Activated naive CD4-positive, alpha-beta T cell (primary cell): ENCODE results near the gene MVB12B.
"Not testable (repeated sequence)": the region's sequence is repeated elsewhere in the genome, so short reads cannot be mapped to it uniquely, and the experiment has no call there.

Experiments used
- DNase-seq, 4 experiments: peaks; one replicate each; lab custom pipeline; 2025; lab: John Stamatoyannopoulos, UW

The MVB12B gene

GRCh38 chr9:126538550-126538949 lies 211.9 kb downstream of the MVB12B start:
- no peak for DNase-seq

- not testable (repeated sequence) for DNase-seq
Observed at GRCh38 chr9:126540398-126540797, 213.8 kb downstream of the MVB12B start.

DNA sequence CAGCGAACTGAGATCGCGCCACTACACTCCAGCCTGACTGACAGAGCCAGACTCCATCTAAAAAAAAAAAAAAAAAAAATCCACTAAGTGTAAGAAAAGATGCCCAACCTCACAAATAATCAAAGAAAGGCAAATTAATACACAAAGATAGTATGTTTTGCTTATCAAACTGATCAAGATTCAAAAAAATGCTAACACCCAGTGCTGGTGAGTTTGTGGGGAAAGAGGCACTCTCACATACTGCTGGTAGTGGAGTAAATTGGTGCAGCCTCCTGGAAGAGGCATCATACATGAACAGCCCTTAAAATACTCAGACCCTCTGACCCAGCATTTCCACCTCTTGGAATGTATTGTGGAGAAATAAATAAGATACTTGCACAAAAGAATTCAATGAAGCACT lies 216.9 kb downstream of the MVB12B start:
- no peak for DNase-seq

DNA sequence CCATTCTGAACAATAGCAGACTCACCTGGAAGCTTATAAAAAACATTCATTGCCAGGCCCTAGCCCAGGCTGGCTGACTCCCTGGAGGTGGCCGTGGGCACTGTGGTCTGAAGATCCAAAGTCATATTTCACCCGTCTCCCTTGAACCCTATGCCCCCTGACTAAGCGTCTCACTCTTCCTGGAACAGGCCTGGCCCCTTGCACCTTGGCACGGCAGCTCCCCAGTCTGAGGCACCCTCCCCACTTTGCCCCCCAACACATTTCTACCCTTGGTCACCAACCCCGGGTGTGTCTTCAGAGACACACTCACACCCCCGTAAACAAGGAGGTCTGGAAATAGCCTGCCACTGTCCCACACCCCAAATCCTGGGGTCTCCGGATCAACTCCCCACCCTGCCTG lies 218.5 kb downstream of the MVB12B start:
- DNase-seq: no peak

DNA sequence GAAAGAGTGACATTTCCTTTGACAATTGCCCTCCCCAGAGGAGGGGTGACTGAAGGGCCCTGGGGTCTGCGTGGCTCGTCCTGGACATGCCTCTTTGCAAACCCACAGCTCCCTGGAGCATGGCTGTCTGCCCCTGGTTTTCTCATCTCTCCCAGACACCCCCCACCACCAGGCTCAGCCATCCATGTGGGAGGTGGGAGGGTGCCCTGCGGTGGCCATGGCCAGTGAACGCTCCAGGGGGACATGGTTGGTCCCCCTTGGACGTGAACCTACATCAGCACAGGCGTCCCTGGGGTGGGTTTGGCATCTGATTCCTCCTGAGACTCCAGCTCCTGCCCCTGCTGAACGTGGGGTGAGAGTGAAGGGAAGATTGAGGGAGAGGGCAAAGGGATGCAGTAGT lies 219.4 kb downstream of the MVB12B start:
- no peak for DNase-seq

DNA sequence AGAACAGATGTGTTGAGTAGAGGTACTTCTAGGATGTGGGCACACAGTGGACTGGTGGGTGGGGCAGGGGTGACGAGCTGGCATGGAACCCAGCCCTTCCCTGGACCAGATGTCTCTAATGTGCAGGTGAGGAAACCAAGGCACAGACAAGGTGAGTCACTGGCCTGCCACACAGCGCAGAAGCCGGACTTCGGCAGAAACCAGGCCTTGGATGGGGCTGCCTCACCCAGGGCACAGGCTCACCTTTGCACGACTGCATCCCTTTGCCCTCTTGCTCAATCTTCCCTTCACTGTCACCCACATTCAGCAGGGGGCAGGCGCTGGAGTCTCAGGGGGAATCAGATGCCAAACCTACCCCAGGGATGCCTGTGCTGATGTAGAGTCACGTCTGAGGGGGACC lies 221.7 kb downstream of the MVB12B start:
- no peak for DNase-seq

- no peak for DNase-seq
Observed at GRCh38 chr9:126549246-126550006, 222.8 kb downstream of the MVB12B start.

- no peak for DNase-seq
Observed at GRCh38 chr9:126550891-126551351, 224.3 kb downstream of the MVB12B start.

- no peak for DNase-seq
Observed at GRCh38 chr9:126551812-126552211, 225.2 kb downstream of the MVB12B start.

- no peak for DNase-seq
Observed at GRCh38 chr9:126554292-126554691, 227.7 kb downstream of the MVB12B start.

DNA sequence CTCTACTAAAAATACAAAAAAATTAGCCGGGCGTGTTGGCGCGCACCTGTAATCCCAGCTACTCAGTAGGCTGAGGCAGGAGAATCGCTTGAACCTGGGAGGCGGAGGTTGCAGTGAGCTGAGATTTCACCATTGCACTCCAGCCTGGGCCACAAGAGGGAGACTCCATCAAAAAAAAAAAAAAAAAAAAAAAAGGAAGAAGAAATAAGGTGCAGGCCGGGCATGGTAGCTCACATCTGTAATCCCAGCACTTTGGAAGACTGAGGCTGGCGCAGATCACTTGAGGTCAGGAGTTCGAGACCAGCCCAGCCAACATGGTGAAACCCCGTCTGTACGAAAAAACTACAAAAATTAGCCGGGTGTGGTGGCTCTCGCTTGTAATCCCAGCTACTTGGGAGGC lies 228.8 kb downstream of the MVB12B start:
- not testable (repeated sequence) for DNase-seq
